K562 (cell line): Measurements from ENCODE around the gene MYL12A. TPM values are rescaled to one million over a fixed set of nuclear protein-coding genes. Genes with fewer than 3 reads are reported as not detected.

ENCODE experiments used
- ATF4 ChIP-seq: fragments of 450-650 bp; formaldehyde crosslinking; IDR thresholded peaks from 2 replicates; pipeline ENCODE4 v1.4.0; 2022; ENCODE audit warnings: mild to moderate bottlenecking, moderate library complexity
- CUX1 ChIP-seq: fragments of 200-800 bp; sonication (Bioruptor generic); IDR thresholded peaks from 2 replicates; pipeline ENCODE4 v1.6.1; 2016; ENCODE audit warnings: missing genetic modification characterization, missing compliant biosample characterization
- HMG20B ChIP-seq: fragments of 250-450 bp; sonication (Bioruptor Pico); IDR thresholded peaks from 2 replicates; pipeline ENCODE4 v1.5.0; 2021; ENCODE audit warnings: mild to moderate bottlenecking
- KAT8 ChIP-seq: fragments of 450-650 bp; IDR thresholded peaks from 2 replicates; pipeline ENCODE4 v1.6.1; 2016; ENCODE audit warnings: low read depth, mild to moderate bottlenecking
- RBM15 ChIP-seq: fragments of 200-400 bp; formaldehyde crosslinking; IDR thresholded peaks from 2 replicates; pipeline ENCODE4 v1.6.1; 2018; ENCODE audit warnings: mild to moderate bottlenecking, low read length, moderate library complexity; ENCODE audit not compliant: insufficient read depth
- UBTF ChIP-seq, 2 experiments: IDR thresholded peaks; 2 replicates each; pipeline ENCODE4 v1.6.1; 2012; ENCODE audit warnings: improper control_type of control experiment in 2 of 2, low read depth in 2 of 2, low read length in 2 of 2, borderline replicate concordance in 1 of 2
- ZNF165 ChIP-seq: fragments of 250-450 bp; sonication (Bioruptor Pico); IDR thresholded peaks from 2 replicates; pipeline ENCODE4 v1.4.0; 2020; ENCODE audit warnings: borderline replicate concordance
- polyA plus RNA-seq, 8 experiments: library from polyadenylated mRNA; depleted of rRNA in 4 of 8; stranded (reverse) in 5 of 8; unstranded in 3 of 8; fragments of >200 nt; fragmentation: Nextera tagmentation in 2 of 8; fragmentation: Illumina TruSeq in 1 of 8; extraction: Ambion mirVana in 2 of 8; extraction: Trizol in 1 of 8; gene quantifications; 2 replicates each; pipeline versions ENCODE4 v1.2.1 to v1.2.3, GENCODE V29; 2011 to 2014; ENCODE audit warnings: inconsistent platforms in 1 of 8, missing spikeins in 1 of 8
- total RNA-seq, 7 experiments: library from RNA; depleted of rRNA in 6 of 7; stranded (reverse); fragments of >200 nt in 6 of 7; fragmentation: Illumina TruSeq in 2 of 7; extraction: Trizol in 2 of 7; gene quantifications; 2 replicates each; pipeline versions ENCODE4 v1.2.1 to v1.2.3, GENCODE V29; 2011 to 2021; ENCODE audit warnings: low replicate concordance in 1 of 7

Gene MYL12A
- total and polyA plus RNA-seq, 9 of the 15 experiments (the other 6 are each of a cell fraction or from before 2014, with no cell fraction given) = 308 to 1,031 (median 559) TPM

- TF ChIP-seq CUX1 (CRISPR knock-in tag) = no peak
- no peak for TF ChIP-seq UBTF (IDR thresholded peaks at IDR 0.05; ENCODE audit: borderline replicate concordance in 1 of 2, low read depth in 2 of 2, low read length in 2 of 2)
- no peak for TF ChIP-seq ATF4 (CRISPR knock-in tag)
- no peak for TF ChIP-seq KAT8
- no peak for TF ChIP-seq ZNF165 (CRISPR knock-in tag)
- TF ChIP-seq RBM15 = no peak
- TF ChIP-seq HMG20B = no peak
These were observed 16.8 kb downstream of the MYL12A start (continued) for GRCh38 chr18:3264362-3264761.
